Osteocyte (in vitro differentiated cells): ENCODE results near the gene MCAM. TPM values are rescaled to one million over a fixed set of nuclear protein-coding genes. Genes with fewer than 3 reads are reported as not detected.

Source experiments
- DNase-seq: peaks from one replicate; pipeline ENCODE4 v3.0.0; 2021; ENCODE audit warnings: mixed read lengths; ENCODE audit not compliant: unreplicated experiment; ENCODE audit errors: extremely low spot score
- H3K27ac Mint-ChIP-seq: one replicate; pipeline ENCODE4 v1.8.0; 2021; ENCODE audit warnings: mild to moderate bottlenecking, mixed read lengths; ENCODE audit not compliant: unreplicated experiment
- H3K27me3 Mint-ChIP-seq: one replicate; pipeline ENCODE4 v1.8.0; 2021; ENCODE audit warnings: mixed read lengths; ENCODE audit not compliant: unreplicated experiment
- H3K36me3 Mint-ChIP-seq: one replicate; pipeline ENCODE4 v1.8.0; 2021; ENCODE audit warnings: mixed read lengths; ENCODE audit not compliant: unreplicated experiment
- H3K4me1 Mint-ChIP-seq: one replicate; pipeline ENCODE4 v1.8.0; 2021; ENCODE audit warnings: mixed read lengths; ENCODE audit not compliant: unreplicated experiment
- H3K4me3 Mint-ChIP-seq: one replicate; pipeline ENCODE4 v1.8.0; 2021; ENCODE audit warnings: mild to moderate bottlenecking, moderate library complexity, mixed read lengths; ENCODE audit not compliant: unreplicated experiment
- H3K9me3 Mint-ChIP-seq: one replicate; pipeline ENCODE4 v1.8.0; 2021; ENCODE audit warnings: mixed read lengths; ENCODE audit not compliant: unreplicated experiment
- CTCF ChIP-seq: fragments of 200-600 bp; sonication (generic); IDR thresholded peaks from 2 replicates; pipeline ENCODE4 v1.5.0; 2021; ENCODE audit warnings: antibody characterized with exemption, mild to moderate bottlenecking, moderate library complexity
- total RNA-seq: library from RNA; stranded (reverse); gene quantifications from 2 replicates; pipeline ENCODE4 v1.2.1, GENCODE V29; 2021

MCAM gene
- total RNA-seq, 1 donor from 2014 or later: 74.9 TPM

GRCh38 chr11:119297938-119298337, 19.0 kb downstream of the MCAM start:
- H3K4me3 Mint-ChIP-seq: no peak overlapping the region
- no peak for TF ChIP-seq CTCF
- no peaks in the 10 kb centered on the region for H3K27me3 Mint-ChIP-seq
- no peak overlapping the region for H3K27ac Mint-ChIP-seq
- DNase-seq: no peak
- no peaks in the 10 kb centered on the region for H3K4me1 Mint-ChIP-seq
- H3K9me3 Mint-ChIP-seq: no peaks in the 10 kb centered on the region
- peaks cover 39% of the 10 kb centered on the region for H3K36me3 Mint-ChIP-seq

GRCh38 chr11:119295178-119295577, 21.8 kb downstream of the MCAM start:
- Mint-ChIP-seq H3K4me1 (no peaks in the 10 kb centered on the region), H3K27ac (no peak overlapping the region), H3K36me3 (peaks cover 51% of the 10 kb centered on the region), H3K4me3 (no peak overlapping the region), H3K27me3 (no peaks in the 10 kb centered on the region), H3K9me3 (no peaks in the 10 kb centered on the region)
- no peak for DNase-seq
- TF ChIP-seq CTCF: no peak

GRCh38 chr11:119293461-119293860, 23.5 kb downstream of the MCAM start:
- DNase-seq: no peak
- H3K36me3 Mint-ChIP-seq: peaks cover 47% of the 10 kb centered on the region
- no peaks in the 10 kb centered on the region for H3K4me1 Mint-ChIP-seq
- H3K9me3 Mint-ChIP-seq: no peaks in the 10 kb centered on the region
- TF ChIP-seq CTCF: no peak
- no peak overlapping the region for H3K4me3 Mint-ChIP-seq
- no peaks in the 10 kb centered on the region for H3K27me3 Mint-ChIP-seq
- H3K27ac Mint-ChIP-seq: no peak overlapping the region

- Mint-ChIP-seq H3K27me3 (no peaks in the 10 kb centered on the region), H3K27ac (no peak overlapping the region), H3K36me3 (peaks cover 37% of the 10 kb centered on the region), H3K9me3 (no peaks in the 10 kb centered on the region), H3K4me1 (no peaks in the 10 kb centered on the region), H3K4me3 (no peak overlapping the region)
- DNase-seq: no peak
- no peak for TF ChIP-seq CTCF
Measured at GRCh38 chr11:119290894-119291497, 25.9 kb downstream of the MCAM start.

- Mint-ChIP-seq H3K4me1 (peaks cover 2% of the 10 kb centered on the region), H3K4me3 (no peak overlapping the region), H3K27ac (no peak overlapping the region), H3K27me3 (no peaks in the 10 kb centered on the region), H3K36me3 (peaks cover 43% of the 10 kb centered on the region), H3K9me3 (no peaks in the 10 kb centered on the region)
- no peak for DNase-seq
- TF ChIP-seq CTCF: no peak
Measured at GRCh38 chr11:119288219-119288618, 28.7 kb downstream of the MCAM start.
